Neuron (in vitro differentiated cells): ENCODE data around the gene AFAP1.

Experiments used
- H2AFZ ChIP-seq: one replicate; pipeline ENCODE4 v1.6.1; 2013; ENCODE audit warnings: low read depth, mild to moderate bottlenecking, inconsistent platforms, low read length, moderate library complexity
- H3K27me3 ChIP-seq: one replicate; pipeline ENCODE4 v1.6.1; 2013; ENCODE audit warnings: low read length; ENCODE audit not compliant: insufficient read depth
- H3K36me3 ChIP-seq: one replicate; pipeline ENCODE4 v1.6.1; 2013; ENCODE audit warnings: low read length; ENCODE audit not compliant: insufficient read depth
- H3K4me1 ChIP-seq: one replicate; pipeline ENCODE4 v1.6.1; 2013; ENCODE audit warnings: low read length; ENCODE audit not compliant: insufficient read depth
- H3K4me3 ChIP-seq: 2 replicates; pipeline ENCODE4 v1.5.1; 2013; ENCODE audit warnings: mild to moderate bottlenecking, low read length, moderate library complexity
- H3K9me3 ChIP-seq: one replicate; pipeline ENCODE4 v1.6.1; 2013; ENCODE audit warnings: low read length

The AFAP1 gene

GRCh38 chr4:7716010-7716721, 223.5 kb downstream of the AFAP1 start:
- H2AFZ ChIP-seq = no peak overlapping the region
- no peaks in the 10 kb centered on the region for H3K4me1 ChIP-seq
- no peaks in the 10 kb centered on the region for H3K36me3 ChIP-seq
- no peaks in the 10 kb centered on the region for H3K9me3 ChIP-seq
- no peak overlapping the region for H3K4me3 ChIP-seq
- peaks cover 20% of the 10 kb centered on the region for H3K27me3 ChIP-seq

- no peaks in the 10 kb centered on the region for H3K4me1 ChIP-seq
- H3K9me3 ChIP-seq = no peaks in the 10 kb centered on the region
- no peak overlapping the region for H2AFZ ChIP-seq
- H3K27me3 ChIP-seq = peaks cover 19% of the 10 kb centered on the region
- H3K4me3 ChIP-seq = no peak overlapping the region
- no peaks in the 10 kb centered on the region for H3K36me3 ChIP-seq
Observed at GRCh38 chr4:7715271-7716009, 224.2 kb downstream of the AFAP1 start.

- H3K4me3 ChIP-seq = no peak overlapping the region
- H3K4me1 ChIP-seq = no peaks in the 10 kb centered on the region
- no peak overlapping the region for H2AFZ ChIP-seq
- no peaks in the 10 kb centered on the region for H3K36me3 ChIP-seq
- no peaks in the 10 kb centered on the region for H3K9me3 ChIP-seq
- peaks cover 15% of the 10 kb centered on the region for H3K27me3 ChIP-seq
Observed at GRCh38 chr4:7714738-7715137, 224.9 kb downstream of the AFAP1 start.

GRCh38 chr4:7714176-7714575, 225.5 kb downstream of the AFAP1 start:
- Histone ChIP-seq H3K9me3 (no peaks in the 10 kb centered on the region), H3K36me3 (no peaks in the 10 kb centered on the region), H3K4me1 (no peaks in the 10 kb centered on the region), H3K4me3 (no peak overlapping the region), H3K27me3 (peaks cover 15% of the 10 kb centered on the region), H2AFZ (no peak overlapping the region)

- peaks cover 11% of the 10 kb centered on the region for H3K27me3 ChIP-seq
Observed at GRCh38 chr4:7713757-7714156, 225.9 kb downstream of the AFAP1 start.

GRCh38 chr4:7712021-7712671, 227.5 kb downstream of the AFAP1 start:
- peaks cover 5% of the 10 kb centered on the region for H3K27me3 ChIP-seq
- H3K36me3 ChIP-seq = no peaks in the 10 kb centered on the region
- H3K4me3 ChIP-seq = no peak overlapping the region
- no peak overlapping the region for H2AFZ ChIP-seq
- no peaks in the 10 kb centered on the region for H3K4me1 ChIP-seq
- no peaks in the 10 kb centered on the region for H3K9me3 ChIP-seq

More at GRCh38 chr4:7713757-7714156, 225.9 kb downstream of the AFAP1 start:
- Histone ChIP-seq H3K4me1 (no peaks in the 10 kb centered on the region), H3K4me3 (no peak overlapping the region), H3K9me3 (no peaks in the 10 kb centered on the region), H2AFZ (no peak overlapping the region), H3K36me3 (no peaks in the 10 kb centered on the region)

- no peak overlapping the region for H3K4me3 ChIP-seq
- H3K27me3 ChIP-seq = peaks cover 5% of the 10 kb centered on the region
- no peak overlapping the region for H2AFZ ChIP-seq
- H3K36me3 ChIP-seq = no peaks in the 10 kb centered on the region
- H3K4me1 ChIP-seq = no peaks in the 10 kb centered on the region
- no peaks in the 10 kb centered on the region for H3K9me3 ChIP-seq
Observed at GRCh38 chr4:7711307-7711963, 228.2 kb downstream of the AFAP1 start.

- Histone ChIP-seq H3K27me3 (peaks cover 5% of the 10 kb centered on the region), H3K4me1 (no peaks in the 10 kb centered on the region), H2AFZ (no peak overlapping the region), H3K9me3 (no peaks in the 10 kb centered on the region), H3K4me3 (no peak overlapping the region), H3K36me3 (no peaks in the 10 kb centered on the region)
Observed at GRCh38 chr4:7710576-7711306, 228.9 kb downstream of the AFAP1 start.

- Histone ChIP-seq H3K9me3 (no peaks in the 10 kb centered on the region), H3K4me1 (no peaks in the 10 kb centered on the region), H3K36me3 (no peaks in the 10 kb centered on the region)
Observed at GRCh38 chr4:7710126-7710525, 229.5 kb downstream of the AFAP1 start.

GRCh38 chr4:7709431-7709830, 230.2 kb downstream of the AFAP1 start:
- Histone ChIP-seq H2AFZ (no peak overlapping the region), H3K9me3 (no peaks in the 10 kb centered on the region), H3K36me3 (no peaks in the 10 kb centered on the region), H3K4me3 (no peak overlapping the region), H3K27me3 (peaks cover 5% of the 10 kb centered on the region), H3K4me1 (no peaks in the 10 kb centered on the region)

More at GRCh38 chr4:7710126-7710525, 229.5 kb downstream of the AFAP1 start:
- peaks cover 5% of the 10 kb centered on the region for H3K27me3 ChIP-seq
- no peak overlapping the region for H2AFZ ChIP-seq
- H3K4me3 ChIP-seq = no peak overlapping the region

GRCh38 chr4:7708981-7709380, 230.7 kb downstream of the AFAP1 start:
- H3K4me3 ChIP-seq = no peak overlapping the region
- H3K4me1 ChIP-seq = no peaks in the 10 kb centered on the region
- H3K27me3 ChIP-seq = peaks cover 5% of the 10 kb centered on the region

More at GRCh38 chr4:7708981-7709380, 230.7 kb downstream of the AFAP1 start:
- Histone ChIP-seq H3K36me3 (no peaks in the 10 kb centered on the region), H3K9me3 (no peaks in the 10 kb centered on the region), H2AFZ (no peak overlapping the region)
